Activated T-cell treated with anti-CD3 and anti-CD28 coated beads, Interleukin-2, amount 50 U/mL, for 48 hours (primary cell): ENCODE measurements around the gene TUG1.

Experiments
- DNase-seq, 2 experiments: peaks; one replicate each; pipeline ENCODE4 v3.0.0-alpha.2; 2020

The TUG1 gene

GRCh38 chr22:31005535-31005934 is 36.5 kb downstream of the TUG1 start:
- DNase-seq: no peak

GRCh38 chr22:31019191-31019930 is 50.3 kb downstream of the TUG1 start:
- DNase-seq: no peak

- no peak for DNase-seq
Measured at GRCh38 chr22:31020334-31020733, 51.3 kb downstream of the TUG1 start.

- DNase-seq: no peak
Measured at GRCh38 chr22:31022516-31022915, 53.5 kb downstream of the TUG1 start.
